ENCODE results near the gene OR2A5.
"Not testable (repeated sequence)": the region's sequence is repeated elsewhere in the genome, so short reads cannot be mapped to it uniquely, and the experiment has no call there.

Gene OR2A5

GRCh38 chr7:144032985-144033709, 15.6 kb upstream of the OR2A5 start:
- no peak for DNase-seq (ENCODE audit: low read depth, low spot score)

- no peak for DNase-seq (ENCODE audit: low read depth, low spot score)
These were observed 13.4 kb upstream of the OR2A5 start for GRCh38 chr7:144035385-144035784.

GRCh38 chr7:144036302-144036885, 12.4 kb upstream of the OR2A5 start:
- no peak for DNase-seq (ENCODE audit: low read depth, low spot score)

GRCh38 chr7:144037414-144038035, 11.2 kb upstream of the OR2A5 start:
- DNase-seq (ENCODE audit: low read depth, low spot score), result no peak

- DNase-seq (ENCODE audit: low read depth, low spot score), result no peak
These were observed 9.9 kb upstream of the OR2A5 start for GRCh38 chr7:144038887-144039286.

GRCh38 chr7:144049491-144049890, 743 bp downstream of the OR2A5 start:
- no peak for DNase-seq (ENCODE audit: low read depth, low spot score)

- DNase-seq (ENCODE audit: low read depth, low spot score), result no peak
These were observed 1.3 kb downstream of the OR2A5 start for GRCh38 chr7:144050093-144050492.

GRCh38 chr7:144050884-144051283, 2.1 kb downstream of the OR2A5 start:
- not testable (repeated sequence) for DNase-seq (ENCODE audit: low read depth, low spot score)

- DNase-seq (ENCODE audit: low read depth, low spot score), result no peak
These were observed 9.2 kb downstream of the OR2A5 start for GRCh38 chr7:144057954-144058353.

GRCh38 chr7:144063710-144064109, 15.0 kb downstream of the OR2A5 start:
- DNase-seq (ENCODE audit: low read depth, low spot score), result no peak

- no peak for DNase-seq (ENCODE audit: low read depth, low spot score)
These were observed 20.8 kb downstream of the OR2A5 start, which contains the start of gene OR2A25 for GRCh38 chr7:144069511-144069910. OR2A25 (plus strand) TSS chr7:144069811; CDS start chr7:144074220, 4,409 bp downstream.

GRCh38 chr7:144069953-144070352, 21.2 kb downstream of the OR2A5 start:
- no peak for DNase-seq (ENCODE audit: low read depth, low spot score)

GRCh38 chr7:144074374-144074773, 25.6 kb downstream of the OR2A5 start:
- no peak for DNase-seq (ENCODE audit: low read depth, low spot score)

- no peak for DNase-seq (ENCODE audit: low read depth, low spot score)
These were observed 37.2 kb downstream of the OR2A5 start, which contains the start of gene OR2A12 for GRCh38 chr7:144085978-144086377. OR2A12 (plus strand) TSS chr7:144086278; CDS start chr7:144095108, 8,830 bp downstream.

- no peak for DNase-seq (ENCODE audit: low read depth, low spot score)
These were observed 38.0 kb downstream of the OR2A5 start for GRCh38 chr7:144086730-144087129.

- no peak for DNase-seq (ENCODE audit: low read depth, low spot score)
These were observed 38.5 kb downstream of the OR2A5 start for GRCh38 chr7:144087230-144087629.

- DNase-seq (ENCODE audit: low read depth, low spot score), result no peak
These were observed 41.9 kb downstream of the OR2A5 start for GRCh38 chr7:144090667-144091066.

GRCh38 chr7:144098776-144099175, 50.0 kb downstream of the OR2A5 start:
- no peak for DNase-seq (ENCODE audit: low read depth, low spot score)

GRCh38 chr7:144100607-144101006, 51.9 kb downstream of the OR2A5 start:
- DNase-seq (ENCODE audit: low read depth, low spot score), result no peak

GRCh38 chr7:144102041-144102440, 53.3 kb downstream of the OR2A5 start:
- no peak for DNase-seq (ENCODE audit: low read depth, low spot score)

- DNase-seq (ENCODE audit: low read depth, low spot score), result no peak
These were observed 56.5 kb downstream of the OR2A5 start for GRCh38 chr7:144105211-144105610.
